HG02938 (cell line): ENCODE data around the gene RFC4.

Source experiments
- ATAC-seq: cut with Tn5 transposase; IDR thresholded peaks from one replicate; pipeline ENCODE4 v1.9.1; 2021; ENCODE audit warnings: mild to moderate bottlenecking, moderate library complexity; ENCODE audit not compliant: unreplicated experiment

RFC4 gene

DNA sequence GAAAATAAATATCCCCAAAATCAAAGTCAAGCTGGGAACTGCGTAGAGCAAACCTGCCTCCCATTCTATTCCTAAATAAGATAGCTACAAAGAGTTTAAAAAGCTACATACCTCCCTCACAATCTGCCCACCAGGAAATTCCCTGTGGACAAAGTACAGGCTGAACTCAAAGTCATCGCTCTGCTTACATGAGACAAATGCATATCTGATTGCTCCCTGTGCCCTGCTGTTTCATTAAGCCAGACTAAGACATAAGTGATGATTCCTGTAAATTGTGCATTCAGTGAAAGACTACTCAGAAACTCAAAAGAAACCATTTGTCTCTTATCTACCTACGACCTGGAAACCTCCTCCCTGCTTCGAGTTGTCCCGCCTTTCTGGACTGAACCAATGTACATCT lies 51.4 kb downstream of the RFC4 start:
- no peak for ATAC-seq

DNA sequence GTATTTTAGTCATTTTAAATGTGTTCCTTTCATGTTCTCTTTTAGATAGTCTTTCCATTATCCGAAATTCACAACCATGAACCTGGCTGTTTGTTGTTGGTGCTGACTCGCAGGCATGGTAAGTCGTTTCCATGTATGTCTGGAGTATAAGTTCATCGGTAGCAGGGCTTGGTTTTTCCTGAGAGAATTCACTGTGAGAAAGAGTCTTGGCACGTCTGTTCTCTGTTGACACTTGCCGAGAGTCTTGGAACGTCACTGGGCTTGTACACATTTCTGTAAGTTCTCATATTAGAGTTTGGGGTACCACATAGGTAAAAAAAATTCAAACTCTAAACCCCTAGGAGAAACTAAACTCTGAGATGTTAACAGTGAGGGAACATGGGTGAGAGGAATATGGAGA lies 52.3 kb downstream of the RFC4 start:
- ATAC-seq = no peak

GRCh38 chr3:186751480-186751879 lies 54.8 kb downstream of the RFC4 start:
- no peak for ATAC-seq

GRCh38 chr3:186750316-186750715 lies 56.0 kb downstream of the RFC4 start:
- ATAC-seq = no peak

GRCh38 chr3:186746008-186746407 lies 60.3 kb downstream of the RFC4 start:
- ATAC-seq = no peak

DNA sequence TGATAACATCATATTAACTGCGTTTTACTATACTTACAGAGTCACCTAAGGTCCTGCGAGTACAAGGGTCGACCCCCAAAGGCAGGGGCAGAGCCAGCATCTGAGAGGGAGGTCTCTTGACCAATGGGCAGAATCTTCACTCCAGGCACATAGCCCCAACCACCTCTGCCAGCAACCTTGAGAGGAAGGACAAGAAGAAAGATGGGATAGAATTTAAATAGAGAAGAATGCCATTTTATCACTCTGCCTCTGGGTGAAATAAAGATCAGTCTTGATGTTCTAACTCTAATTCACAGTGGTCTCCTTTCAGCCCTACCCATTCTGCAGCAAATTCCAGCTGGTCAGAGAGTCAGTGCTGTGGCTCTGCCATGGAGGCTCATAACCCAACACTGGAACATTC lies 62.6 kb downstream of the RFC4 start:
- no peak for ATAC-seq

- no peak for ATAC-seq
Measured at GRCh38 chr3:186742618-186743380, 63.5 kb downstream of the RFC4 start.
